ENCODE results near the gene TAAR9. TPM values are rescaled to one million over a fixed set of nuclear protein-coding genes. Genes with fewer than 3 reads are reported as not detected.

TAAR9 gene
- total RNA-seq, 1 donor from 2014 or later = not detected

GRCh38 chr6:132515386-132515785, 22.7 kb upstream of the TAAR9 start:
- Mint-ChIP-seq H3K4me1 (peaks cover 30% of the 10 kb centered on the region), H3K27me3 (ENCODE audit: low read depth) (peaks cover 20% of the 10 kb centered on the region), H3K36me3 (no peaks in the 10 kb centered on the region), H3K4me3 (no peak overlapping the region), H3K9me3 (no peaks in the 10 kb centered on the region), H3K27ac (no peak overlapping the region)
- TF ChIP-seq, protein P1, sequence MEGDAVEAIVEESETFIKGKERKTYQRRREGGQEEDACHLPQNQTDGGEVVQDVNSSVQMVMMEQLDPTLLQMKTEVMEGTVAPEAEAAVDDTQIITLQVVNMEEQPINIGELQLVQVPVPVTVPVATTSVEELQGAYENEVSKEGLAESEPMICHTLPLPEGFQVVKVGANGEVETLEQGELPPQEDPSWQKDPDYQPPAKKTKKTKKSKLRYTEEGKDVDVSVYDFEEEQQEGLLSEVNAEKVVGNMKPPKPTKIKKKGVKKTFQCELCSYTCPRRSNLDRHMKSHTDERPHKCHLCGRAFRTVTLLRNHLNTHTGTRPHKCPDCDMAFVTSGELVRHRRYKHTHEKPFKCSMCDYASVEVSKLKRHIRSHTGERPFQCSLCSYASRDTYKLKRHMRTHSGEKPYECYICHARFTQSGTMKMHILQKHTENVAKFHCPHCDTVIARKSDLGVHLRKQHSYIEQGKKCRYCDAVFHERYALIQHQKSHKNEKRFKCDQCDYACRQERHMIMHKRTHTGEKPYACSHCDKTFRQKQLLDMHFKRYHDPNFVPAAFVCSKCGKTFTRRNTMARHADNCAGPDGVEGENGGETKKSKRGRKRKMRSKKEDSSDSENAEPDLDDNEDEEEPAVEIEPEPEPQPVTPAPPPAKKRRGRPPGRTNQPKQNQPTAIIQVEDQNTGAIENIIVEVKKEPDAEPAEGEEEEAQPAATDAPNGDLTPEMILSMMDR (IDR thresholded peaks at IDR 0.05; ENCODE audit: unreplicated experiment) = no peak
- no peak for DNase-seq (ENCODE audit: low spot score in 2 of 2, unreplicated experiment in 2 of 2)

GRCh38 chr6:132520953-132521352, 17.1 kb upstream of the TAAR9 start:
- H3K4me3 Mint-ChIP-seq = no peak overlapping the region
- H3K36me3 Mint-ChIP-seq = no peaks in the 10 kb centered on the region
- H3K27ac Mint-ChIP-seq = no peak overlapping the region

GRCh38 chr6:132524646-132525045, 13.4 kb upstream of the TAAR9 start:
- peaks cover 7% of the 10 kb centered on the region for H3K9me3 Mint-ChIP-seq
- H3K36me3 Mint-ChIP-seq = no peaks in the 10 kb centered on the region
- TF ChIP-seq, protein P1 (IDR thresholded peaks at IDR 0.05; ENCODE audit: unreplicated experiment) = no peak
- no peak overlapping the region for H3K4me3 Mint-ChIP-seq
- no peak overlapping the region for H3K27ac Mint-ChIP-seq
- DNase-seq (ENCODE audit: low spot score in 2 of 2, unreplicated experiment in 2 of 2) = no peak
- H3K4me1 Mint-ChIP-seq = no peaks in the 10 kb centered on the region
- peaks cover 8% of the 10 kb centered on the region for H3K27me3 Mint-ChIP-seq (ENCODE audit: low read depth)

More at GRCh38 chr6:132520953-132521352, 17.1 kb upstream of the TAAR9 start:
- TF ChIP-seq, protein P1 (IDR thresholded peaks at IDR 0.05; ENCODE audit: unreplicated experiment) = no peak
- peaks cover 14% of the 10 kb centered on the region for H3K27me3 Mint-ChIP-seq (ENCODE audit: low read depth)
- no peaks in the 10 kb centered on the region for H3K4me1 Mint-ChIP-seq
- H3K9me3 Mint-ChIP-seq = peaks cover 7% of the 10 kb centered on the region
- no peak for DNase-seq (ENCODE audit: low spot score in 2 of 2, unreplicated experiment in 2 of 2)

DNA sequence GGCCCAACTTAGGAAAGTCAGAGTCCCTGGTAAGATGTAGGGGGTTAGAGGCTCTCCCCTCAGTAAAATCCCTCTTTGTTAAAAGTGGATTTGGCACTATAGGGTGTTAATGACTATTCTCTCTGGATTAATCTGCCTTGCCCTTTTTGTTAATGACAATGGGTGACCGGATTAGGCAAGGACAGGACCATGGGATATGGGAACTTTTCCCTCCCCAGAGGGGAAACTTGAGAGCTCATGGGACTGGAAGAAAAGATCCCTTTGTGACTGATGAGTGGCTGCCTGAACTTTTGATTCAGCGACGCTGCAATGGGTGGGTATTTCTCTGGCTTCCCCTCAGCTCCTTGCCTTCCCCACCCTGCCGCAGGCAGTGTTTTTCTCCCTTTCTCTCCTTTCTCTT, 12.2 kb upstream of the TAAR9 start:
- Mint-ChIP-seq H3K9me3 (peaks cover 7% of the 10 kb centered on the region), H3K27me3 (ENCODE audit: low read depth) (peaks cover 8% of the 10 kb centered on the region), H3K4me3 (no peak overlapping the region), H3K36me3 (no peaks in the 10 kb centered on the region), H3K4me1 (peaks cover 2% of the 10 kb centered on the region), H3K27ac (no peak overlapping the region)
- TF ChIP-seq, protein P1 (IDR thresholded peaks at IDR 0.05; ENCODE audit: unreplicated experiment) = no peak
- DNase-seq (ENCODE audit: low spot score in 2 of 2, unreplicated experiment in 2 of 2) = no peak

DNA sequence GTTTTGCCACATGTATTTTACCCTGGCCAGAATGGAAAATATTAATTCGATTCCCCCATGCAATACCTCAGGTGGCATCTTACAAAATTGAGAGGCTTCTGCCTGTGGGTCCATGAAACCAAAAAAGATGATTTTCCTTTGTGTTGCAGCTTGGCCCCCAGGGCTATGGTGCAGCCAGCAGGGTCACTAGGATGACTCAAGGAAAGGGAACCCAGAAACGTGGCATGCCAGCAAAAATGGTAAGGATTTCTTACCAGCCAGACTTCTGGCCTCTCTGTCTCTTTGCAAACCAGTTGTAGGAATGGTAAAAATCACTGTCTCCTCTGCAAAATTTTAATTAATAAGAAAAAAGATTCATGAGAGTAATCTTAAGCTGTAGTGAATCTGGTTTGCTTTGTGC, 11.6 kb upstream of the TAAR9 start:
- no peak for DNase-seq (ENCODE audit: low spot score in 2 of 2, unreplicated experiment in 2 of 2)
- peaks cover 7% of the 10 kb centered on the region for H3K9me3 Mint-ChIP-seq
- H3K36me3 Mint-ChIP-seq = no peaks in the 10 kb centered on the region
- no peak overlapping the region for H3K27ac Mint-ChIP-seq
- TF ChIP-seq, protein P1 (IDR thresholded peaks at IDR 0.05; ENCODE audit: unreplicated experiment) = no peak
- H3K4me3 Mint-ChIP-seq = no peak overlapping the region
- peaks cover 8% of the 10 kb centered on the region for H3K27me3 Mint-ChIP-seq (ENCODE audit: low read depth)
- peaks cover 2% of the 10 kb centered on the region for H3K4me1 Mint-ChIP-seq

- DNase-seq (ENCODE audit: low spot score in 2 of 2, unreplicated experiment in 2 of 2) = no peak
- peaks cover 2% of the 10 kb centered on the region for H3K4me1 Mint-ChIP-seq
- TF ChIP-seq, protein P1 (IDR thresholded peaks at IDR 0.05; ENCODE audit: unreplicated experiment) = no peak
- H3K27ac Mint-ChIP-seq = no peak overlapping the region
- H3K4me3 Mint-ChIP-seq = no peak overlapping the region
- H3K36me3 Mint-ChIP-seq = no peaks in the 10 kb centered on the region
- H3K9me3 Mint-ChIP-seq = peaks cover 7% of the 10 kb centered on the region
- peaks cover 8% of the 10 kb centered on the region for H3K27me3 Mint-ChIP-seq (ENCODE audit: low read depth)
Observed at GRCh38 chr6:132527791-132528190, 10.3 kb upstream of the TAAR9 start.
